GM19193 (cell line): Measurements from ENCODE around the gene FUT2.
A peak's percentile ranks its signal among the peaks of the same experiment; 100 is the strongest.

Source experiments
- POLR2A ChIP-seq: IDR thresholded peaks from 4 replicates; pipeline ENCODE4 v1.6.1; 2011; ENCODE audit not compliant: insufficient read depth, insufficient read length; ENCODE audit errors: extremely low read depth

Gene FUT2

GRCh38 chr19:48681127-48681470 lies 14.7 kb upstream of the FUT2 start:
- no peak for TF ChIP-seq POLR2A

GRCh38 chr19:48683349-48683748 lies 12.4 kb upstream of the FUT2 start:
- TF ChIP-seq POLR2A: no peak

- TF ChIP-seq POLR2A: no peak
Measured at GRCh38 chr19:48685583-48685982, 10.2 kb upstream of the FUT2 start.

- TF ChIP-seq POLR2A: no peak
Measured at GRCh38 chr19:48686088-48686487, 9.7 kb upstream of the FUT2 start.

- TF ChIP-seq POLR2A: no peak
Measured at GRCh38 chr19:48687776-48688175, 8.0 kb upstream of the FUT2 start.

GRCh38 chr19:48689449-48689848 lies 6.3 kb upstream of the FUT2 start:
- TF ChIP-seq POLR2A: no peak

GRCh38 chr19:48696353-48697010 lies 711 bp downstream of the FUT2 start:
- no peak for TF ChIP-seq POLR2A

- TF ChIP-seq POLR2A: no peak
Measured at GRCh38 chr19:48698046-48698445, 2.3 kb downstream of the FUT2 start.

- no peak for TF ChIP-seq POLR2A
Measured at GRCh38 chr19:48702701-48703100, 6.9 kb downstream of the FUT2 start.

- no peak for TF ChIP-seq POLR2A
Measured at GRCh38 chr19:48703316-48703715, 7.5 kb downstream of the FUT2 start.

- no peak for TF ChIP-seq POLR2A
Measured at GRCh38 chr19:48705431-48705830, 9.7 kb downstream of the FUT2 start.

GRCh38 chr19:48708471-48708870 lies 12.7 kb downstream of the FUT2 start:
- no peak for TF ChIP-seq POLR2A

GRCh38 chr19:48711106-48711662 lies 15.4 kb downstream of the FUT2 start:
- no peak for TF ChIP-seq POLR2A

- TF ChIP-seq POLR2A: no peak
Measured at GRCh38 chr19:48713041-48713863, 17.5 kb downstream of the FUT2 start.

- TF ChIP-seq POLR2A: peak; percentile 52
Measured at GRCh38 chr19:48713864-48714755, 18.3 kb downstream of the FUT2 start.
